Pancreas (tissue), 10 donors: ENCODE measurements around the gene MAP3K4. TPM values are rescaled to one million over a fixed set of nuclear protein-coding genes. Genes with fewer than 3 reads are reported as not detected.
A peak's percentile ranks its signal among the peaks of the same experiment; 100 is the strongest.
"Not testable (repeated sequence)": the region's sequence is repeated elsewhere in the genome, so short reads cannot be mapped to it uniquely, and the experiment has no call there.

Experiments used
- ATAC-seq, 4 donors: fragments of 200-7000 bp; cut with Tn5 transposase; one replicate each; pipeline versions ENCODE4 v1.8.0 to v1.9.1; 2020; ENCODE audit warnings: mild to moderate bottlenecking in 4 of 4, moderate library complexity in 4 of 4
- DNase-seq, 6 donors: peaks; one replicate each; pipeline ENCODE4 v3.0.0-alpha.2; 2020
- FAIRE-seq: peaks from 2 replicates; lab custom pipeline; 2012; peaks lifted over from hg19 to GRCh38; lab: Jason Lieb, UNC
- H3K27ac ChIP-seq, 4 donors: fragments of 200-600 bp; sonication (generic); 1 replicate in 3 of 4; 2 replicates in 1 of 4; pipeline versions ENCODE4 v1.5.0 to v1.8.0; 2020
- H3K27me3 ChIP-seq, 4 donors: fragments of 200-600 bp; one replicate each; pipeline ENCODE4 v1.8.0; 2021
- H3K36me3 ChIP-seq, 3 donors: fragments of 200-600 bp; sonication (generic) in 1 of 3; one replicate each; pipeline versions ENCODE4 v1.5.0 to v1.8.0; 2020 to 2021
- H3K4me1 ChIP-seq, 3 donors: fragments of 200-600 bp; one replicate each; pipeline ENCODE4 v1.8.0; 2021
- H3K4me3 ChIP-seq, 4 donors: fragments of 200-600 bp; sonication (generic) in 2 of 4; one replicate each; pipeline versions ENCODE4 v1.5.0 to v1.8.0; 2020 to 2021
- H3K9me3 ChIP-seq, 4 donors: fragments of 200-600 bp; one replicate each; pipeline ENCODE4 v1.8.0; 2021
- WGBS, 2 donors: extraction: QIAGEN DNeasy Blood & Tissue Kit; methylation state at CpG; one replicate each; pipeline ENCODE4 v1.1.7; 2013; 5-methylcytosine and 5-hydroxymethylcytosine counted together
- intact Hi-C, 3 donors: fragments of 100-400 bp; cut with DNase I; formaldehyde crosslinking; loops; one replicate each; pipeline versions ENCODE4 v1.11.1 to v1.14.2; 2022
- polyA plus RNA-seq, 2 donors: library from polyadenylated mRNA; stranded (reverse); fragments of 200-250 nt; gene quantifications; one replicate each; pipeline ENCODE4 v1.2.3, GENCODE V29; 2013
- total RNA-seq, 6 donors: library from RNA; stranded (reverse); fragmentation: NEBNext Ultra II Directional in 4 of 6; extraction: Animal tissue kit (Norgen Biotek cat#: 25700) in 4 of 6; gene quantifications; one replicate each; pipeline versions ENCODE4 v1.2.1 to v1.2.4, GENCODE V29; 2021 to 2023
- TF ChIP-seq, protein P1 (sequence below), 4 donors: fragments of 200-600 bp; sonication (generic) in 3 of 4; IDR thresholded peaks; one replicate each; pipeline versions ENCODE4 v1.5.0 to v1.8.0; 2021; ENCODE audit warnings: antibody characterized with exemption in 4 of 4
- donor health status: healthy with polysubstance abuse.
- donor health status: DM: no; HTN: no; CAD: no; lungs with moderate emphysema.
- donor health status: DM: no; HTN: no; CAD: no.
- donor health status: control.
- donor health status: control.
- donor health status: Bipolar disorder and iron deficiency.
- donor health status: DM: yes; HTN: yes; CAD: no.
- donor health status: DM: no; HTN: no; CAD: no.
- donor health status: DM: no; HTN: no; CAD: no.
- donor health status: DM: yes; HTN: yes; CAD: no.

MAP3K4 gene
- total and polyA plus RNA-seq, 8 donors, result 10.8 to 32.0 (median 25.3) TPM

DNA sequence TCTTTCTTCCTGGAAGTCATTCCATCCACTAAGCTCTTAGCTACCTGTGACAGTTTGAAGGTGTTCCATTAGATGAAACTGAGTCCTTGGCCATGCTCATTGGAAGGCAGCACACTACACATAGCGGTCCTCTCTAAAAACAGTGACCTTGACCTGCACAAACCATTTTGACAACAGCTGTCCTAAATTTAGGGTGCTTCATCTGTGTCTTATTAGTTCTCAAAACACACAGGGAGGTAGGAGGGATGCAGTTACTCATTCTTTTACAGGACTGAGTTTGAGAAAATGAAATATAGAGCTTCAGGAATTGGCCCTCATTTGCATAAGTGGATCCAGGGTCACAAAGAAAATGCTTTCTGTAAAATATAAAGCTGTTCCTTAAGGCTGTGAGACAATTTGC, 20.4 kb upstream of the MAP3K4 start:
- ATAC-seq (no peak), DNase-seq (no peak), FAIRE-seq (no peak)
- no peaks in the 10 kb centered on the region for H3K36me3 ChIP-seq
- TF ChIP-seq, protein P1, sequence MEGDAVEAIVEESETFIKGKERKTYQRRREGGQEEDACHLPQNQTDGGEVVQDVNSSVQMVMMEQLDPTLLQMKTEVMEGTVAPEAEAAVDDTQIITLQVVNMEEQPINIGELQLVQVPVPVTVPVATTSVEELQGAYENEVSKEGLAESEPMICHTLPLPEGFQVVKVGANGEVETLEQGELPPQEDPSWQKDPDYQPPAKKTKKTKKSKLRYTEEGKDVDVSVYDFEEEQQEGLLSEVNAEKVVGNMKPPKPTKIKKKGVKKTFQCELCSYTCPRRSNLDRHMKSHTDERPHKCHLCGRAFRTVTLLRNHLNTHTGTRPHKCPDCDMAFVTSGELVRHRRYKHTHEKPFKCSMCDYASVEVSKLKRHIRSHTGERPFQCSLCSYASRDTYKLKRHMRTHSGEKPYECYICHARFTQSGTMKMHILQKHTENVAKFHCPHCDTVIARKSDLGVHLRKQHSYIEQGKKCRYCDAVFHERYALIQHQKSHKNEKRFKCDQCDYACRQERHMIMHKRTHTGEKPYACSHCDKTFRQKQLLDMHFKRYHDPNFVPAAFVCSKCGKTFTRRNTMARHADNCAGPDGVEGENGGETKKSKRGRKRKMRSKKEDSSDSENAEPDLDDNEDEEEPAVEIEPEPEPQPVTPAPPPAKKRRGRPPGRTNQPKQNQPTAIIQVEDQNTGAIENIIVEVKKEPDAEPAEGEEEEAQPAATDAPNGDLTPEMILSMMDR (IDR thresholded peaks at IDR 0.05), result no peak
- H3K27ac ChIP-seq, result no peak overlapping the region
- H3K4me3 ChIP-seq, result no peak overlapping the region
- intact Hi-C loops, result no loop called here
- no peaks in the 10 kb centered on the region for H3K9me3 ChIP-seq
- H3K27me3 ChIP-seq, result no peaks in the 10 kb centered on the region
- 83 to 89% methylated on average over 1 of the region's 1 CpG for WGBS, 2 donors
- H3K4me1 ChIP-seq, result peaks cover 0 to 3% (median 0%) of the 10 kb centered on the region in 3 donors

DNA sequence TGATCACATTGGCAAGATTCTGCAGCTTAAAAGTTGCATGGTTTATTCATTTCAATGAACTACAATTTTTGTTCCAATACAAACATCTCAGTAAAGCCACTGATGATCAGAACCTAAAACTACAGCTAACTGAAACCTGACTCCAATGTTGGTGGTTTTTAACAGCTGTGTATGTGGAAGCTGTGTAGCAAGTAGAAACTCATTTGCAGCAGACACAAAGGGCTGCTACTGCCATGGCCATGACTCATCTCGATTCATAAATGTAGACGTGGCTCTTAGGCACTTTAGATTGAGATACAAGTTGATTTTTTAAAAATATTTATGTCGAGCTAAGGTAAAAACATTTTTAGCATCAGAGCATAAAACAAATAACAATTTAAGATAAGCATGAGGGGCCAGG, 19.5 kb upstream of the MAP3K4 start:
- Histone ChIP-seq H3K9me3 (no peaks in the 10 kb centered on the region), H3K27me3 (no peaks in the 10 kb centered on the region), H3K27ac (no peak overlapping the region), H3K4me3 (no peak overlapping the region), H3K36me3 (no peaks in the 10 kb centered on the region), H3K4me1 (peaks cover 0 to 3% (median 0%) of the 10 kb centered on the region in 3 donors)
- TF ChIP-seq, protein P1 (IDR thresholded peaks at IDR 0.05), result no peak
- intact Hi-C loops, result no loop called here
- FAIRE-seq (no peak), ATAC-seq (peak in 2 of 4 donors; percentile 27 to 34), DNase-seq (no peak)
- WGBS, 2 donors, result 63 to 79% methylated on average over 3 of the region's 3 CpGs

DNA sequence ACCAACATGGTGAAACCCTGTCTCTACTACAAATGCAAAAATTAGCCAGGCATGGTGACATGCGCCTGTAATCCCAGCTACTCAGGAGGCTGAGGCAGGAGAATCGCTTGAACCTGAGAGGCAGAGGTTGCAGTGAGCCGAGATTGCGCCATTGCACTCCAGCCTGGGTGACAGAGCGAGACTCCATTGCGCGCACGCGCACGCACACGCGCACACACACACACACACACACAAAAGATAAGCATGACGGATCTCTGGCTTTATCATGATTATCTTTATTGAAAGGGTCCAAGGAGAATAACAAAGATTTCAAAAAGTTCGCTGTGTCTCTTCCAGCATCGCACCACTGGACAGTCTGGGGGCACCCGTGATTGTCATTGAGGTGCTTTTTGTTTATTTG, 19.0 kb upstream of the MAP3K4 start:
- H3K4me1 ChIP-seq, DNase-seq, intact Hi-C loops, H3K4me3 ChIP-seq, H3K27me3 ChIP-seq, FAIRE-seq, H3K9me3 ChIP-seq, H3K27ac ChIP-seq, H3K36me3 ChIP-seq, ATAC-seq: not testable (repeated sequence)
- WGBS, 2 donors, result 86 to 97% methylated on average over 16 of the region's 16 CpGs

DNA sequence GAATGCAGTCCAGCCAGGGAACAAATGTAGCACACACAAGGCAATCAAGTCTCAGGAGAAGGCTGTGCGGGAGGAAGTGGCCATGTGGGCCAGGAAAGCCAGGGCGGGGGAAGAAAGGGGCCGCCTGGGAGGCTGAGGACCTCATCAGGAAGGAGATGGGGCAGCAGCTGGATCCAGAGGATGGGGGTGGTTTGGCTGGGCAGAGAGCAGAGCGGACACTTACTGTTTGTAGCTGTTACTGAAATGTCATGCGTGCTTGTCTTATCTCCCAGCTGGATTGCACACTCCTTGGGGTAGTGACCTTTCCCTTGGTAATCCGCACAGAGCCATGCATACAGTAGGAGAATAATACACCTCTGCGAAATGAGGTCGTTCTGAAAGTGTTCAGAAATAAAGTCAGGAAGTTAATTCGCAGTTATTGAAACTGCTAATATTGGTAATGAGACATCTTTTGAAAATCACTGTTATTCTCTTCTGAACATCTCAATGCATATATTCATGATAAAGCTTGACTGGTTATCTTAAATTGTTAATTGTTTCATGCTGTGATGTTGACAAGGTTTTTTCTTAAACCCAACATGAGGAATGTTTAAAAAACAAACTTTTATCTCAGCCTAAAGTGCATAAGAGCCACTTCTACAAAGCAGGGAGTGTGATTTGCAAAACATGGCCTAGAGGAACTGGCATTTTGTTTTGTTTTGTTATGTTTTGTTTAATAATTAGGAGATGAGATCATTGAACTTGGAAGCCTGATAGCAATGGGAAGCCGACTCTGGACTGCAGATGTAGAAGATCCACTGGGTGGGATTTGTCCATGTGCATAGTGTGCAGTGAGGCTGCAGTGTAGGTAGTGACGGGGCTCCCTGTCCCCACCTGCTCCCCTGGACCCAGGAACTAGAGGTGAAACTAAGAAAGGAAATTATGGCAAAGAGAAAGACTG, 18.0 kb upstream of the MAP3K4 start:
- Histone ChIP-seq H3K4me3 (no peak overlapping the region), H3K9me3 (no peaks in the 10 kb centered on the region), H3K36me3 (no peaks in the 10 kb centered on the region), H3K27me3 (no peaks in the 10 kb centered on the region), H3K27ac (peak overlapping the region in 1 of 4 donors; percentile 7), H3K4me1 (peaks cover 0 to 3% (median 0%) of the 10 kb centered on the region in 3 donors)
- DNase-seq, result no peak
- FAIRE-seq, result no peak
- intact Hi-C loops, result no loop called here
- peak; percentile 10 to 40 (median 23) for ATAC-seq
- TF ChIP-seq, protein P1 (IDR thresholded peaks at IDR 0.05), result no peak
- 71 to 73% methylated on average over 11 of the region's 11 CpGs for WGBS, 2 donors

DNA sequence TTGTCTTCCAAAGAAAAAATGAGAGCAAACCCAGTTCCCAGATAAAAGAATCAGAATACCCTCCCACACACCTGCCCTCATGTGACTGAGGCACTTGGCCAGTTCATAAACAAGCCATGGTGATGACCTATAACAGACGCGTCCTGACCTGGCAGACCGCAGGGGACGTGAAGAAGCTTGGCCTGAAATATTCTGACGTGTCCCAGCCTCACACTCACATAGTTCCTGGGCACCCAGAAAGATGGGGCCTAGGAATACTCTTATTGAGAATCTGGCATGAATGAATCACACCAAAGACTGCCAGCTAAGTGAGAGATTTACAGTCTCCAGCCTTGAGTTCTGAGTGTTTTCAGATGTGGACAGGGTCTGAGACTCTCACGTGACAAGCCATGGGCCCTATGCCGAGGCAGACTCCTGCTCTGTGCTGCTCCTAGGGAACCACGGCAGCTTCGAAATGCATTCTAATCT, 17.2 kb upstream of the MAP3K4 start:
- FAIRE-seq, result no peak
- Histone ChIP-seq H3K27ac (peak overlapping the region in 3 of 4 donors; percentile 7 to 33 (median 15)), H3K4me3 (no peak overlapping the region), H3K27me3 (no peaks in the 10 kb centered on the region), H3K4me1 (peaks cover 0 to 3% (median 3%) of the 10 kb centered on the region in 3 donors), H3K36me3 (no peaks in the 10 kb centered on the region), H3K9me3 (no peaks in the 10 kb centered on the region)
- intact Hi-C loops, result no loop called here
- DNase-seq, result peak in 4 of 6 donors; percentile 21 to 56 (median 38)
- TF ChIP-seq, protein P1 (IDR thresholded peaks at IDR 0.05), result no peak
- ATAC-seq, result peak; percentile 68 to 87 (median 79)
- 48 to 58% methylated on average over 9 of the region's 9 CpGs for WGBS, 2 donors
